Duodenal mucosa (tissue), 2 donors: ENCODE data around the gene GOLGA6C.
"Not testable (repeated sequence)": the region's sequence is repeated elsewhere in the genome, so short reads cannot be mapped to it uniquely, and the experiment has no call there.

Experiments used
- H3K27ac ChIP-seq: one replicate; pipeline ENCODE4 v1.7.0; 2013; ENCODE audit warnings: low read depth, low read length
- H3K27me3 ChIP-seq, 2 donors: one replicate each; pipeline ENCODE4 v1.7.0; 2013; ENCODE audit warnings: low read length in 2 of 2, control low read depth in 1 of 2; ENCODE audit not compliant: insufficient read depth in 2 of 2, control insufficient read depth in 1 of 2
- H3K36me3 ChIP-seq, 2 donors: one replicate each; pipeline ENCODE4 v1.7.0; 2013; ENCODE audit warnings: low read length in 2 of 2, control low read depth in 1 of 2; ENCODE audit not compliant: insufficient read depth in 2 of 2, control insufficient read depth in 1 of 2
- H3K4me1 ChIP-seq, 2 donors: one replicate each; pipeline ENCODE4 v1.7.0; 2013; ENCODE audit warnings: low read length in 2 of 2, control low read depth in 1 of 2; ENCODE audit not compliant: insufficient read depth in 2 of 2, control insufficient read depth in 1 of 2
- H3K4me3 ChIP-seq, 2 donors: one replicate each; pipeline ENCODE4 v1.7.0; 2013; ENCODE audit warnings: low read length in 2 of 2, low read depth in 1 of 2
- H3K9ac ChIP-seq, 2 donors: one replicate each; pipeline ENCODE4 v1.7.0; 2013; ENCODE audit warnings: low read length in 2 of 2, low read depth in 1 of 2
- H3K9me3 ChIP-seq, 2 donors: one replicate each; pipeline ENCODE4 v1.7.0; 2013; ENCODE audit warnings: low read length in 2 of 2, control low read depth in 1 of 2; ENCODE audit not compliant: control insufficient read depth in 1 of 2

GOLGA6C gene

DNA sequence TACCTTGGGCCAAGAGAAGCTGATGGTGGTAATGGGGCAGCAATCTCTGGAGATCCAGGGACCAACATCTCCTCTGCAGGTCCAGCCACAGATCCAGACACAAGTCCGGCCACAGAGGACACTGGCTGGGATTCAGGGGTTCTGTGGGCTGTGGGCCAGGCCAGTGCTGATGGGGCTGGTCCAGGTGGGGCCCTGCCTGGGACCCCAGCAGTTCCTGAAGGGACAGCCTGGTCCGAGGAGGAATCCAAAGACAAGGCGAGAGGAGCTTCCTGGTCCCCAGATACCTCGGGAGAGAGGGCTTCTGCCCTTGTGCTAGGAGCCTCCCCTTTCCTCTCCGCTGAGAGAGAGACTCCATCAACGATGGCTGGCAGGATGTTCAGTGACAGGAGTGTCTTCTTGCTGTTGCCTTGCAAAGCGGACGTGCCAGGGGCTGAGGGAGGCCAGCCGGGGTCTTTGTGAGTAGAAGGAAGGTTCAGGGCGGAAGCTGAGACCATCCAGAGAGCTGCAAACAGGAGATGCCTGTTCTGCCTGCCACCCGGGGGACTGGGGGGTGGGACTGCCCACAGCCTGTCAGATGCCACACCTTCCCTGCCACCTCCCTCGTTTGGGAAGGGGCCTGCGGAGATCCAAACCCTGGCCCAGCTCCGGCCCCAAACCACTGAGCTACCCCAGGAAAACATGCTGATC, 24.5 kb upstream of the GOLGA6C start:
- Histone ChIP-seq H3K4me3 (no peak overlapping the region), H3K27ac (no peak overlapping the region), H3K36me3 (no peaks in the 10 kb centered on the region), H3K4me1 (no peaks in the 10 kb centered on the region), H3K9me3 (no peaks in the 10 kb centered on the region), H3K9ac (no peak overlapping the region), H3K27me3 (peaks cover 0 to 5% of the 10 kb centered on the region in 2 donors)

DNA sequence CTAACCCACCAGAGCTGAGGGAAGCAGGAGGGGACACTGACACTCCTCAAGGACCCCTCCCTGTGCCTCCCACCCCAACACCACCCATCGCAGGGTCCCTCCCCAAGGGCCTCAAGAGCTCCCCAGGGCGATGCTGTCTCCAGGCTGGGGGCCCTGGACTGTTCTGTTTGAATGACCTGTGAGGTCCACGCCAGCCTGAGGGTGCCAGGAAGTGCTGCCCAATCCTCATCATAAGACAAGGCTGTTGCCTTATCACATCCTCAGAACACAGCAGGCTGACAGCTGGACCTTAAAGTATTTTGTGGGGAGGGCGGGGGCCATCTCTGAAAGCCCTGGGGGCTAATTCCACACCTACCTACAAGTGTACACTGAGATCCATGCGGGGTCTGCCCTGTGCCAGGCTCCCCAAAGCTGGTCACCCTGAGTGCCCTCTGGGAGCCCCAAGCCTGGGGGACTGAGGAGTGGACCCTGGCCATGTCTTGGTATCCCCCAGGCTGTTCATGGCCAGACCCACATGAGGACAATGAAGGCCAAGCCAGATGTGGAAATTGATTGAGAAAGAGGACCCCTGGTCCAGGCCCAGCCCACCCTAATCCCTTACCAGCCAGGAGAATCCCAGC, 23.8 kb upstream of the GOLGA6C start:
- H3K27ac ChIP-seq: no peak overlapping the region
- peaks cover 0 to 5% of the 10 kb centered on the region in 2 donors for H3K27me3 ChIP-seq
- no peaks in the 10 kb centered on the region for H3K9me3 ChIP-seq
- no peaks in the 10 kb centered on the region for H3K36me3 ChIP-seq
- H3K4me1 ChIP-seq: no peaks in the 10 kb centered on the region
- H3K9ac ChIP-seq: no peak overlapping the region
- H3K4me3 ChIP-seq: no peak overlapping the region

GRCh38 chr15:75235051-75235673, 23.0 kb upstream of the GOLGA6C start:
- no peak overlapping the region for H3K27ac ChIP-seq
- H3K9me3 ChIP-seq: no peaks in the 10 kb centered on the region
- H3K27me3 ChIP-seq: peaks cover 0 to 5% of the 10 kb centered on the region in 2 donors
- H3K4me3 ChIP-seq: no peak overlapping the region
- no peaks in the 10 kb centered on the region for H3K36me3 ChIP-seq
- no peak overlapping the region for H3K9ac ChIP-seq
- H3K4me1 ChIP-seq: no peaks in the 10 kb centered on the region

GRCh38 chr15:75235760-75236729, 22.1 kb upstream of the GOLGA6C start:
- Histone ChIP-seq H3K9me3 (no peaks in the 10 kb centered on the region), H3K27ac (no peak overlapping the region), H3K4me1 (no peaks in the 10 kb centered on the region), H3K4me3 (no peak overlapping the region), H3K36me3 (no peaks in the 10 kb centered on the region), H3K9ac (no peak overlapping the region), H3K27me3 (peaks cover 0 to 5% of the 10 kb centered on the region in 2 donors)

GRCh38 chr15:75237316-75237982, 20.7 kb upstream of the GOLGA6C start:
- H3K4me1 ChIP-seq: no peaks in the 10 kb centered on the region
- H3K27ac ChIP-seq: no peak overlapping the region
- no peaks in the 10 kb centered on the region for H3K36me3 ChIP-seq
- H3K9ac ChIP-seq: no peak overlapping the region
- no peak overlapping the region for H3K4me3 ChIP-seq
- no peaks in the 10 kb centered on the region for H3K9me3 ChIP-seq
- no peaks in the 10 kb centered on the region for H3K27me3 ChIP-seq

DNA sequence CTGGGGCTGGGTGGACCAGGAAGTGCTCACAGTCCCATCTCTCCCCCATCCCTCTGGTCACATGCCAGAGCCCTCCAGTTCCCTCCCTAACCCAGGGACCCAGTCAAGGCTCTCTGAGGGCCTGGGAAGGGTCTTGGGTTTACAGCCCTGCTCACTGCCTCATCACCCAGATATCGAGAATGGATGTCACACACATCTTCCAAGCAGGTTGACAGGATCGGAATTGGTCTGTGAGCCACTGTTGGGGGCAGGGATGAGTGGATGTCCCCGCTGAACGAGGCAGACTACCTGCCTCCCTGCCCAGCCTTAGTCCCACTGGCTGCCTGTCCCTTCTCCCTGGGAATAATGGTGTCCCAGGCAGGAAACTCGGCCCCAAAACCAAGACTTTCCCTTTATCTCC, 20.0 kb upstream of the GOLGA6C start:
- H3K9me3 ChIP-seq: no peaks in the 10 kb centered on the region
- H3K4me3 ChIP-seq: no peak overlapping the region
- no peaks in the 10 kb centered on the region for H3K27me3 ChIP-seq
- H3K36me3 ChIP-seq: no peaks in the 10 kb centered on the region
- no peak overlapping the region for H3K9ac ChIP-seq
- no peaks in the 10 kb centered on the region for H3K4me1 ChIP-seq
- H3K27ac ChIP-seq: no peak overlapping the region

DNA sequence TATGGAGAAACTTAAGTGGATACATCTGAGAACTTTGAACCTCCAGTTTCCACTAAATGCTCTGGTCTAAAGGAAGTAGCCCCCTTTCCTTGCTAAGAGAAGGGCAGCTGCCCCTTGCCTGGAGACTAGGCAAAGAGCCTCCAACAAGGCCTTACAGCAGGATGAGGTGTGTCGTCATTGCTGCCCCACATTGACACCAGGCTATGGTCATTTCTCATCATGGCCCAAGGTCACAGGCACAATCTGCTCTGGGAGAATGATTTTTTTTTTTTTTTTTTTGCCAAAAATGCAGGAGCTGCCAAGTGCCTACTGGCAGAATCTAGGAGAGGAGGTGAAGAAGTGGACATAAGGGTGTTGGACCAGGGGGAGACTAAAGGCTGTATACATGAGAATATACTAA, 12.4 kb upstream of the GOLGA6C start:
- H3K36me3 ChIP-seq, H3K4me1 ChIP-seq, H3K27me3 ChIP-seq, H3K9me3 ChIP-seq, H3K27ac ChIP-seq, H3K4me3 ChIP-seq, H3K9ac ChIP-seq: not testable (repeated sequence)

GRCh38 chr15:75248991-75249390, 9.1 kb upstream of the GOLGA6C start:
- not testable (repeated sequence) for H3K36me3 ChIP-seq, H3K9me3 ChIP-seq, H3K4me1 ChIP-seq, H3K4me3 ChIP-seq, H3K27ac ChIP-seq, H3K9ac ChIP-seq, H3K27me3 ChIP-seq

GRCh38 chr15:75249726-75250125, 8.4 kb upstream of the GOLGA6C start:
- Histone ChIP-seq H3K4me1 (no peaks in the 10 kb centered on the region), H3K9me3 (no peaks in the 10 kb centered on the region), H3K27ac (no peak overlapping the region), H3K9ac (no peak overlapping the region), H3K4me3 (no peak overlapping the region), H3K27me3 (no peaks in the 10 kb centered on the region), H3K36me3 (no peaks in the 10 kb centered on the region)
